GM18951 (cell line): Measurements from ENCODE around the gene ATOH8.

Source experiments
- POLR2A ChIP-seq: IDR thresholded peaks from 4 replicates; pipeline ENCODE4 v1.6.1; 2011; ENCODE audit warnings: mild to moderate bottlenecking; ENCODE audit not compliant: insufficient read length, insufficient read depth; ENCODE audit errors: extremely low read depth
- in situ Hi-C: fragments of 300-500 bp; cut with MboI; formaldehyde crosslinking; loops from one replicate; pipeline ENCODE4 v1.12.0; 2022; ENCODE audit warnings: low sequenced_read_pairs, mixed read lengths, inconsistent platforms; ENCODE audit not compliant: unreplicated experiment

ATOH8 gene

GRCh38 chr2:85756822-85757435, 3.1 kb downstream of the ATOH8 start:
- in situ Hi-C loops, result no loop called here
- TF ChIP-seq POLR2A, result no peak

- in situ Hi-C loops, result no loop called here
- TF ChIP-seq POLR2A, result no peak
These were observed 4.1 kb downstream of the ATOH8 start for GRCh38 chr2:85757860-85758259.

GRCh38 chr2:85758361-85759256, 4.8 kb downstream of the ATOH8 start:
- no peak for TF ChIP-seq POLR2A
- in situ Hi-C loops, result no loop called here

GRCh38 chr2:85759257-85759613, 5.4 kb downstream of the ATOH8 start:
- TF ChIP-seq POLR2A, result no peak
- in situ Hi-C loops, result no loop called here

GRCh38 chr2:85760371-85760770, 6.6 kb downstream of the ATOH8 start:
- TF ChIP-seq POLR2A, result no peak
- in situ Hi-C loops, result no loop called here

GRCh38 chr2:85760872-85761271, 7.1 kb downstream of the ATOH8 start:
- in situ Hi-C loops, result no loop called here
- no peak for TF ChIP-seq POLR2A

- TF ChIP-seq POLR2A, result no peak
- in situ Hi-C loops, result no loop called here
These were observed 7.7 kb downstream of the ATOH8 start for GRCh38 chr2:85761512-85761944.

- in situ Hi-C loops, result no loop called here
- no peak for TF ChIP-seq POLR2A
These were observed 8.2 kb downstream of the ATOH8 start for GRCh38 chr2:85761946-85762345.

GRCh38 chr2:85763132-85763531, 9.3 kb downstream of the ATOH8 start:
- TF ChIP-seq POLR2A, result no peak
- in situ Hi-C loops, result no loop called here

- in situ Hi-C loops, result no loop called here
- no peak for TF ChIP-seq POLR2A
These were observed 10.0 kb downstream of the ATOH8 start for GRCh38 chr2:85763831-85764230.

GRCh38 chr2:85765081-85765731, 11.4 kb downstream of the ATOH8 start:
- in situ Hi-C loops, result no loop called here
- no peak for TF ChIP-seq POLR2A

GRCh38 chr2:85766229-85766628, 12.4 kb downstream of the ATOH8 start:
- no peak for TF ChIP-seq POLR2A
- in situ Hi-C loops, result no loop called here

- in situ Hi-C loops, result no loop called here
These were observed 14.2 kb downstream of the ATOH8 start for GRCh38 chr2:85767803-85768665.

More at GRCh38 chr2:85767803-85768665, 14.2 kb downstream of the ATOH8 start:
- TF ChIP-seq POLR2A, result no peak
